Left ventricle myocardium inferior (tissue), 1 donor: ENCODE data around the gene GADL1. TPM values are rescaled to one million over a fixed set of nuclear protein-coding genes. Genes with fewer than 3 reads are reported as not detected.

Experiments
- DNase-seq: peaks from one replicate; pipeline ENCODE4 v3.0.0-alpha.2; 2020
- H3K27ac ChIP-seq: fragments of 200-600 bp; replicated peaks from 2 replicates; pipeline ENCODE4 v1.8.0; 2021
- H3K27me3 ChIP-seq: fragments of 200-600 bp; 2 replicates; pipeline ENCODE4 v1.8.0; 2021; ENCODE audit warnings: low read depth
- H3K36me3 ChIP-seq: fragments of 200-600 bp; 2 replicates; pipeline ENCODE4 v1.8.0; 2021
- H3K4me1 ChIP-seq: fragments of 200-600 bp; 2 replicates; pipeline ENCODE4 v1.8.0; 2021
- H3K4me3 ChIP-seq: fragments of 200-600 bp; 2 replicates; pipeline ENCODE4 v1.8.0; 2021; ENCODE audit warnings: mild to moderate bottlenecking, moderate library complexity
- H3K9me3 ChIP-seq: fragments of 200-600 bp; replicated peaks from 2 replicates; pipeline ENCODE4 v1.8.0; 2021
- intact Hi-C: fragments of 100-400 bp; cut with micrococcal nuclease; formaldehyde crosslinking; loops from one replicate; pipeline ENCODE4 v1.11.0; 2022
- total RNA-seq: library from RNA; stranded (reverse); fragmentation: NEBNext Ultra II Directional; extraction: Animal tissue kit (Norgen Biotek cat#: 25700); gene quantifications from one replicate; pipeline ENCODE4 v1.2.1, GENCODE V29; 2021
- TF ChIP-seq, protein P1 (sequence below): fragments of 200-600 bp; IDR thresholded peaks from 2 replicates; pipeline ENCODE4 v1.8.0; 2021; ENCODE audit warnings: antibody characterized with exemption, mild to moderate bottlenecking, borderline replicate concordance
- donor health status: DM: no; HTN: yes; CAD: no; lungs with severe emphysema.

The GADL1 gene
- total RNA-seq, 1 donor from 2014 or later = 0.11 TPM

GRCh38 chr3:30711867-30712266, 182.6 kb downstream of the GADL1 start:
- Histone ChIP-seq H3K4me3 (no peak overlapping the region), H3K36me3 (no peaks in the 10 kb centered on the region), H3K9me3 (no peaks in the 10 kb centered on the region), H3K27me3 (no peaks in the 10 kb centered on the region), H3K4me1 (peaks cover 15% of the 10 kb centered on the region), H3K27ac (no peak overlapping the region)
- TF ChIP-seq, protein P1, sequence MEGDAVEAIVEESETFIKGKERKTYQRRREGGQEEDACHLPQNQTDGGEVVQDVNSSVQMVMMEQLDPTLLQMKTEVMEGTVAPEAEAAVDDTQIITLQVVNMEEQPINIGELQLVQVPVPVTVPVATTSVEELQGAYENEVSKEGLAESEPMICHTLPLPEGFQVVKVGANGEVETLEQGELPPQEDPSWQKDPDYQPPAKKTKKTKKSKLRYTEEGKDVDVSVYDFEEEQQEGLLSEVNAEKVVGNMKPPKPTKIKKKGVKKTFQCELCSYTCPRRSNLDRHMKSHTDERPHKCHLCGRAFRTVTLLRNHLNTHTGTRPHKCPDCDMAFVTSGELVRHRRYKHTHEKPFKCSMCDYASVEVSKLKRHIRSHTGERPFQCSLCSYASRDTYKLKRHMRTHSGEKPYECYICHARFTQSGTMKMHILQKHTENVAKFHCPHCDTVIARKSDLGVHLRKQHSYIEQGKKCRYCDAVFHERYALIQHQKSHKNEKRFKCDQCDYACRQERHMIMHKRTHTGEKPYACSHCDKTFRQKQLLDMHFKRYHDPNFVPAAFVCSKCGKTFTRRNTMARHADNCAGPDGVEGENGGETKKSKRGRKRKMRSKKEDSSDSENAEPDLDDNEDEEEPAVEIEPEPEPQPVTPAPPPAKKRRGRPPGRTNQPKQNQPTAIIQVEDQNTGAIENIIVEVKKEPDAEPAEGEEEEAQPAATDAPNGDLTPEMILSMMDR = no peak
- DNase-seq = no peak
- intact Hi-C loops = no loop called here

- H3K27me3 ChIP-seq = no peaks in the 10 kb centered on the region
- H3K4me1 ChIP-seq = peaks cover 15% of the 10 kb centered on the region
- DNase-seq = no peak
- no peak overlapping the region for H3K27ac ChIP-seq
- no peak overlapping the region for H3K4me3 ChIP-seq
- intact Hi-C loops = no loop called here
- H3K9me3 ChIP-seq = no peaks in the 10 kb centered on the region
- TF ChIP-seq, protein P1 = no peak
- H3K36me3 ChIP-seq = no peaks in the 10 kb centered on the region
These were observed 183.3 kb downstream of the GADL1 start for GRCh38 chr3:30711151-30711550.

- intact Hi-C loops = no loop called here
- Histone ChIP-seq H3K4me1 (peaks cover 15% of the 10 kb centered on the region), H3K27me3 (no peaks in the 10 kb centered on the region), H3K9me3 (no peaks in the 10 kb centered on the region), H3K27ac (no peak overlapping the region), H3K36me3 (no peaks in the 10 kb centered on the region), H3K4me3 (no peak overlapping the region)
- TF ChIP-seq, protein P1 = no peak
- no peak for DNase-seq
These were observed 184.4 kb downstream of the GADL1 start for GRCh38 chr3:30710017-30710416.

DNA sequence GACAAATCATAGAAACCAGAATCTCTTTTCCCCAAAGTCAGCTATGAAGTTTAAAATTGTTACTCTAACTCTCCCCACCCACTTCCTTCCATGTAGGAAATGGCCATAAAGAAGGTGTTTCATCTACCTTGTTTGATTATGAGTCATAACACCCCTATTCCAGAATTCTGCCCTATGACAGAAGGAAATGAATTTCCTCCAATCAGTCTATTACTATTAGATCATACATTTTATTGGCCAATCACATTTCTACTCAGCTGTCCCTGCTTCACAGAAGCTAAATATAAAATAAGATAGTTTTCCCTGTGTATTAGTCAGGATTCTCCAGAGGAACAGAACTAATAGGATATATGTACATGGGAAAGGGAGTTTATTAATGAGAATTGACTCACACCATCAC, 186.0 kb downstream of the GADL1 start:
- Histone ChIP-seq H3K4me1 (peaks cover 15% of the 10 kb centered on the region), H3K36me3 (peaks cover under 1% of the 10 kb centered on the region), H3K4me3 (no peak overlapping the region), H3K27me3 (no peaks in the 10 kb centered on the region), H3K27ac (no peak overlapping the region), H3K9me3 (peaks cover 2% of the 10 kb centered on the region)
- TF ChIP-seq, protein P1 = no peak
- intact Hi-C loops = no loop called here
- no peak for DNase-seq

- Histone ChIP-seq H3K36me3 (peaks cover 6% of the 10 kb centered on the region), H3K9me3 (peaks cover 9% of the 10 kb centered on the region), H3K4me1 (peaks cover 10% of the 10 kb centered on the region), H3K27ac (no peak overlapping the region), H3K4me3 (no peak overlapping the region), H3K27me3 (no peaks in the 10 kb centered on the region)
- intact Hi-C loops = no loop called here
- DNase-seq = no peak
- TF ChIP-seq, protein P1 = no peak
These were observed 186.6 kb downstream of the GADL1 start for GRCh38 chr3:30707825-30708224.
